Astrocyte (in vitro differentiated cells and primary cell): ENCODE data around the gene COL19A1.

Experiments used
- EZH2 ChIP-seq: IDR thresholded peaks from 2 replicates; pipeline ENCODE4 v1.6.1; 2012; ENCODE audit warnings: mild to moderate bottlenecking, low read length, inconsistent platforms; ENCODE audit not compliant: insufficient read depth
- TF ChIP-seq, protein P1 (sequence below): IDR thresholded peaks from 2 replicates; pipeline ENCODE4 v1.5.1; 2011; ENCODE audit warnings: low read depth, mild to moderate bottlenecking, inconsistent platforms, low read length, moderate library complexity; ENCODE audit not compliant: insufficient read depth

GRCh38 chr6:70246118-70246517, 379.8 kb downstream of the COL19A1 start:
- TF ChIP-seq, protein P1, sequence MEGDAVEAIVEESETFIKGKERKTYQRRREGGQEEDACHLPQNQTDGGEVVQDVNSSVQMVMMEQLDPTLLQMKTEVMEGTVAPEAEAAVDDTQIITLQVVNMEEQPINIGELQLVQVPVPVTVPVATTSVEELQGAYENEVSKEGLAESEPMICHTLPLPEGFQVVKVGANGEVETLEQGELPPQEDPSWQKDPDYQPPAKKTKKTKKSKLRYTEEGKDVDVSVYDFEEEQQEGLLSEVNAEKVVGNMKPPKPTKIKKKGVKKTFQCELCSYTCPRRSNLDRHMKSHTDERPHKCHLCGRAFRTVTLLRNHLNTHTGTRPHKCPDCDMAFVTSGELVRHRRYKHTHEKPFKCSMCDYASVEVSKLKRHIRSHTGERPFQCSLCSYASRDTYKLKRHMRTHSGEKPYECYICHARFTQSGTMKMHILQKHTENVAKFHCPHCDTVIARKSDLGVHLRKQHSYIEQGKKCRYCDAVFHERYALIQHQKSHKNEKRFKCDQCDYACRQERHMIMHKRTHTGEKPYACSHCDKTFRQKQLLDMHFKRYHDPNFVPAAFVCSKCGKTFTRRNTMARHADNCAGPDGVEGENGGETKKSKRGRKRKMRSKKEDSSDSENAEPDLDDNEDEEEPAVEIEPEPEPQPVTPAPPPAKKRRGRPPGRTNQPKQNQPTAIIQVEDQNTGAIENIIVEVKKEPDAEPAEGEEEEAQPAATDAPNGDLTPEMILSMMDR: no peak
- no peak for TF ChIP-seq EZH2
